Peyer's patch (tissue), 4 donors: Measurements from ENCODE around the gene LGALS12.

Source experiments
- POLR2A ChIP-seq, 2 donors: fragments of 450-650 bp; IDR thresholded peaks; one replicate each; pipeline ENCODE4 v1.5.1; 2017; ENCODE audit warnings: antibody characterized with exemption in 2 of 2, mild to moderate bottlenecking in 2 of 2, moderate library complexity in 2 of 2
- TF ChIP-seq, protein P1 (sequence below), 6 experiments: fragments of 450-650 bp in 4 of 6; fragments of 200-600 bp in 2 of 6; sonication (generic) in 1 of 6; IDR thresholded peaks; one replicate each; pipeline ENCODE4 v1.5.1; 2017 to 2019; ENCODE audit warnings: antibody characterized with exemption in 6 of 6, mild to moderate bottlenecking in 3 of 6, moderate library complexity in 1 of 6

DNA sequence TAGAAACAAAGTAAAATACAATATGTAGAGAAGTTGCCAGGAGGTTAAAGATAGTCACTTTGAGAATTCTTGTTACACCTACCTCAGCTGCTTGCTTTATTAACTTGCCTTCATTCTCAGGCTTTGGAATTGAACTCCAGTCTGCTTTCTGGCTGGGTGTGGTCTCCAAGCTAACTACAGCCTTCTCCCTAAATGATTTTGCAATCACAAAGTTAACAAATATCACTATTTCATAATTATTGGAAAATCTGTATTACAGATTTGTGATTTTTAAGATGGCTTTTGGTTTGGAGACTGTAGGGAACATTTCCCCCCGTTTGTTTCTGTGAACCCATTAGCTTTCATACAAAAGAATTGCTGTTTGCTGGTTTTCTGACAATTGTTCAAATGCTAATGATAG lies 17.1 kb upstream of the LGALS12 start:
- TF ChIP-seq, protein P1, sequence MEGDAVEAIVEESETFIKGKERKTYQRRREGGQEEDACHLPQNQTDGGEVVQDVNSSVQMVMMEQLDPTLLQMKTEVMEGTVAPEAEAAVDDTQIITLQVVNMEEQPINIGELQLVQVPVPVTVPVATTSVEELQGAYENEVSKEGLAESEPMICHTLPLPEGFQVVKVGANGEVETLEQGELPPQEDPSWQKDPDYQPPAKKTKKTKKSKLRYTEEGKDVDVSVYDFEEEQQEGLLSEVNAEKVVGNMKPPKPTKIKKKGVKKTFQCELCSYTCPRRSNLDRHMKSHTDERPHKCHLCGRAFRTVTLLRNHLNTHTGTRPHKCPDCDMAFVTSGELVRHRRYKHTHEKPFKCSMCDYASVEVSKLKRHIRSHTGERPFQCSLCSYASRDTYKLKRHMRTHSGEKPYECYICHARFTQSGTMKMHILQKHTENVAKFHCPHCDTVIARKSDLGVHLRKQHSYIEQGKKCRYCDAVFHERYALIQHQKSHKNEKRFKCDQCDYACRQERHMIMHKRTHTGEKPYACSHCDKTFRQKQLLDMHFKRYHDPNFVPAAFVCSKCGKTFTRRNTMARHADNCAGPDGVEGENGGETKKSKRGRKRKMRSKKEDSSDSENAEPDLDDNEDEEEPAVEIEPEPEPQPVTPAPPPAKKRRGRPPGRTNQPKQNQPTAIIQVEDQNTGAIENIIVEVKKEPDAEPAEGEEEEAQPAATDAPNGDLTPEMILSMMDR (IDR thresholded peaks at IDR 0.05) = no peak
- TF ChIP-seq POLR2A (IDR thresholded peaks at IDR 0.05) = no peak
